Muscle layer of duodenum (tissue), 2 donors: ENCODE data around the gene AFG3L2.

Source experiments
- H3K27ac ChIP-seq: one replicate; pipeline ENCODE4 v1.7.0; 2013; ENCODE audit warnings: mild to moderate bottlenecking, low read length
- H3K27me3 ChIP-seq: one replicate; pipeline ENCODE4 v1.7.0; 2013; ENCODE audit warnings: low read depth, mild to moderate bottlenecking, control low read depth, low read length
- H3K36me3 ChIP-seq, 2 donors: one replicate each; pipeline ENCODE4 v1.7.0; 2013; ENCODE audit warnings: low read length in 2 of 2, control low read depth in 1 of 2, mild to moderate bottlenecking in 1 of 2; ENCODE audit not compliant: insufficient read depth in 2 of 2, control insufficient read depth in 1 of 2
- H3K4me1 ChIP-seq, 2 donors: one replicate each; pipeline ENCODE4 v1.7.0; 2013; ENCODE audit warnings: low read length in 2 of 2, mild to moderate bottlenecking in 2 of 2, control low read depth in 1 of 2, moderate library complexity in 1 of 2; ENCODE audit not compliant: insufficient read depth in 2 of 2, control insufficient read depth in 1 of 2
- H3K4me3 ChIP-seq, 2 donors: one replicate each; pipeline ENCODE4 v1.7.0; 2013; ENCODE audit warnings: low read length in 2 of 2, low read depth in 1 of 2, mild to moderate bottlenecking in 1 of 2
- H3K9me3 ChIP-seq, 2 donors: one replicate each; pipeline ENCODE4 v1.7.0; 2013; ENCODE audit warnings: low read length in 2 of 2, control low read depth in 1 of 2, mild to moderate bottlenecking in 1 of 2; ENCODE audit not compliant: control insufficient read depth in 1 of 2
- donor health status: healthy.

AFG3L2 gene

GRCh38 chr18:12410081-12410481 lies 33.1 kb upstream of the AFG3L2 start:
- H3K27me3 ChIP-seq: peaks cover 7% of the 10 kb centered on the region
- H3K4me3 ChIP-seq: no peak overlapping the region
- no peak overlapping the region for H3K27ac ChIP-seq
- no peaks in the 10 kb centered on the region for H3K9me3 ChIP-seq
- H3K4me1 ChIP-seq: peaks cover 0 to 14% of the 10 kb centered on the region in 2 donors
- no peaks in the 10 kb centered on the region for H3K36me3 ChIP-seq

GRCh38 chr18:12409469-12409868 lies 32.4 kb upstream of the AFG3L2 start:
- Histone ChIP-seq H3K4me1 (peaks cover 0 to 14% of the 10 kb centered on the region in 2 donors), H3K27me3 (peaks cover 7% of the 10 kb centered on the region), H3K4me3 (no peak overlapping the region), H3K27ac (no peak overlapping the region), H3K9me3 (no peaks in the 10 kb centered on the region), H3K36me3 (no peaks in the 10 kb centered on the region)

- Histone ChIP-seq H3K27me3 (peaks cover 7% of the 10 kb centered on the region), H3K36me3 (no peaks in the 10 kb centered on the region), H3K4me1 (peaks cover 0 to 14% of the 10 kb centered on the region in 2 donors), H3K9me3 (no peaks in the 10 kb centered on the region), H3K4me3 (peak overlapping the region; percentile 63 to 66), H3K27ac (peak overlapping the region; percentile 63)
These were observed 31.3 kb upstream of the AFG3L2 start for GRCh38 chr18:12408247-12408869.

- no peak overlapping the region for H3K27ac ChIP-seq
- H3K4me1 ChIP-seq: peaks cover 0 to 14% of the 10 kb centered on the region in 2 donors
- no peaks in the 10 kb centered on the region for H3K36me3 ChIP-seq
- H3K27me3 ChIP-seq: peaks cover 10% of the 10 kb centered on the region
- no peaks in the 10 kb centered on the region for H3K9me3 ChIP-seq
- no peak overlapping the region for H3K4me3 ChIP-seq
These were observed 29.5 kb upstream of the AFG3L2 start for GRCh38 chr18:12406371-12407111.

GRCh38 chr18:12405066-12405465 lies 28.0 kb upstream of the AFG3L2 start:
- peaks cover 10% of the 10 kb centered on the region for H3K27me3 ChIP-seq
- no peaks in the 10 kb centered on the region for H3K36me3 ChIP-seq
- no peak overlapping the region for H3K4me3 ChIP-seq
- H3K4me1 ChIP-seq: peaks cover 0 to 14% of the 10 kb centered on the region in 2 donors
- H3K9me3 ChIP-seq: no peaks in the 10 kb centered on the region
- H3K27ac ChIP-seq: no peak overlapping the region

- H3K4me3 ChIP-seq: no peak overlapping the region
- peaks cover 10% of the 10 kb centered on the region for H3K27me3 ChIP-seq
- H3K27ac ChIP-seq: no peak overlapping the region
- no peaks in the 10 kb centered on the region for H3K9me3 ChIP-seq
- no peaks in the 10 kb centered on the region for H3K36me3 ChIP-seq
- peaks cover 0 to 10% of the 10 kb centered on the region in 2 donors for H3K4me1 ChIP-seq
These were observed 26.8 kb upstream of the AFG3L2 start for GRCh38 chr18:12403601-12404506.

GRCh38 chr18:12401881-12402280 lies 24.9 kb upstream of the AFG3L2 start:
- no peaks in the 10 kb centered on the region for H3K36me3 ChIP-seq
- no peaks in the 10 kb centered on the region for H3K4me1 ChIP-seq
- no peaks in the 10 kb centered on the region for H3K9me3 ChIP-seq
- no peak overlapping the region for H3K27ac ChIP-seq
- no peak overlapping the region for H3K4me3 ChIP-seq
- H3K27me3 ChIP-seq: peaks cover 10% of the 10 kb centered on the region

GRCh38 chr18:12399231-12399630 lies 22.2 kb upstream of the AFG3L2 start:
- H3K36me3 ChIP-seq: no peaks in the 10 kb centered on the region
- no peak overlapping the region for H3K4me3 ChIP-seq
- peaks cover 3% of the 10 kb centered on the region for H3K27me3 ChIP-seq
- no peak overlapping the region for H3K27ac ChIP-seq
- H3K4me1 ChIP-seq: no peaks in the 10 kb centered on the region
- no peaks in the 10 kb centered on the region for H3K9me3 ChIP-seq

GRCh38 chr18:12398625-12399024 lies 21.6 kb upstream of the AFG3L2 start:
- Histone ChIP-seq H3K36me3 (no peaks in the 10 kb centered on the region), H3K4me1 (no peaks in the 10 kb centered on the region), H3K9me3 (no peaks in the 10 kb centered on the region), H3K27me3 (peaks cover 3% of the 10 kb centered on the region), H3K27ac (no peak overlapping the region), H3K4me3 (no peak overlapping the region)

- Histone ChIP-seq H3K9me3 (no peaks in the 10 kb centered on the region), H3K4me1 (no peaks in the 10 kb centered on the region), H3K36me3 (no peaks in the 10 kb centered on the region), H3K27me3 (peaks cover 3% of the 10 kb centered on the region), H3K27ac (no peak overlapping the region), H3K4me3 (no peak overlapping the region)
These were observed 20.8 kb upstream of the AFG3L2 start for GRCh38 chr18:12397793-12398192.

- H3K4me1 ChIP-seq: no peaks in the 10 kb centered on the region
- H3K9me3 ChIP-seq: no peaks in the 10 kb centered on the region
- no peaks in the 10 kb centered on the region for H3K36me3 ChIP-seq
- peaks cover 3% of the 10 kb centered on the region for H3K27me3 ChIP-seq
- H3K27ac ChIP-seq: no peak overlapping the region
- no peak overlapping the region for H3K4me3 ChIP-seq
These were observed 20.2 kb upstream of the AFG3L2 start for GRCh38 chr18:12397254-12397653.
